ENCODE data around the gene CAP2.

DNA sequence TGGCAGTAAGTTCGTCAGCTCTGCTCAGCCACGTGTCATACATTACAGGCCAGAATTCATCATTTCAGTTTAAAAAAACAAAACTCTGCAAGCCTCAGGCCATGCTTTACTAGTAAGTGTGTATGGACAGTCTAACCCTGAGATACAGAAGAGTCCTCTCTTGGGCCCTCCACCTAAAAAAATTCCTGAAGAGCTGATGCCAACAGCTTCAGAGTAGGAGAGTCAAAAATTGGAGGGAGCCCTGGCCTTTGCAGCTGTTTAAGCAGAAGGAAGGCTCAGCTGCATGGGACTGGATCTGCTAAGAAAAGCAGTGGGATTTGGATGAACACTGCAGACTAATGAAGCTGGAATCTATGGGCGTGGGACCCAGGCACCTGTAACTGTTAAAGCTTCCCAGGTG lies 159.5 kb downstream of the CAP2 start:
- TF ChIP-seq, protein P1, sequence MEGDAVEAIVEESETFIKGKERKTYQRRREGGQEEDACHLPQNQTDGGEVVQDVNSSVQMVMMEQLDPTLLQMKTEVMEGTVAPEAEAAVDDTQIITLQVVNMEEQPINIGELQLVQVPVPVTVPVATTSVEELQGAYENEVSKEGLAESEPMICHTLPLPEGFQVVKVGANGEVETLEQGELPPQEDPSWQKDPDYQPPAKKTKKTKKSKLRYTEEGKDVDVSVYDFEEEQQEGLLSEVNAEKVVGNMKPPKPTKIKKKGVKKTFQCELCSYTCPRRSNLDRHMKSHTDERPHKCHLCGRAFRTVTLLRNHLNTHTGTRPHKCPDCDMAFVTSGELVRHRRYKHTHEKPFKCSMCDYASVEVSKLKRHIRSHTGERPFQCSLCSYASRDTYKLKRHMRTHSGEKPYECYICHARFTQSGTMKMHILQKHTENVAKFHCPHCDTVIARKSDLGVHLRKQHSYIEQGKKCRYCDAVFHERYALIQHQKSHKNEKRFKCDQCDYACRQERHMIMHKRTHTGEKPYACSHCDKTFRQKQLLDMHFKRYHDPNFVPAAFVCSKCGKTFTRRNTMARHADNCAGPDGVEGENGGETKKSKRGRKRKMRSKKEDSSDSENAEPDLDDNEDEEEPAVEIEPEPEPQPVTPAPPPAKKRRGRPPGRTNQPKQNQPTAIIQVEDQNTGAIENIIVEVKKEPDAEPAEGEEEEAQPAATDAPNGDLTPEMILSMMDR (IDR thresholded peaks at IDR 0.05; ENCODE audit: insufficient read depth, low read depth, low read length) = no peak
- no peak for TF ChIP-seq EZH2 (IDR thresholded peaks at IDR 0.05; ENCODE audit: insufficient read depth, low read length)
